K562 (cell line): Measurements from ENCODE around the gene SCYGR1. TPM values are rescaled to one million over a fixed set of nuclear protein-coding genes. Genes with fewer than 3 reads are reported as not detected.
A peak's percentile ranks its signal among the peaks of the same experiment; 100 is the strongest.

Source experiments
- ATAC-seq: fragments of 200-7000 bp; cut with Tn5 transposase; 3 replicates; pipeline ENCODE4 v1.9.1; 2020; ENCODE audit warnings: moderate library complexity
- BruUV-seq: library from RNA; stranded (reverse); fragments of 400-500 nt; replicated peaks from 2 replicates; lab custom pipeline; 2021; lab: Mats Ljungman, UMichigan
- CTCF ChIA-PET: fragments of 300-600 bp; formaldehyde crosslinking; extraction: SDS; loops from one replicate; lab custom pipeline; 2021; ENCODE audit warnings: low intra/inter-chr PET ratio; lab: Yijun Ruan, JAX
- POLR2A ChIA-PET: fragments of 300-600, 350-650 bp; sonication (Branson Sonifier 250); formaldehyde crosslinking; extraction: SDS; loops from one replicate; lab custom pipeline; 2021; ENCODE audit warnings: antibody characterized with exemption, inconsistent platforms; lab: Yijun Ruan, JAX
- DNase-seq, 4 experiments: peaks; one replicate each; pipeline versions ENCODE4 v3.0.0 to v3.0.0-alpha.2; 2011 to 2018; ENCODE audit warnings: low spot score in 3 of 4, mixed read lengths in 3 of 4; ENCODE audit errors: extremely low read depth in 1 of 4
- FAIRE-seq: peaks from 2 replicates; lab custom pipeline; 2011; peaks lifted over from hg19 to GRCh38; lab: Jason Lieb, UNC
- H2AFZ ChIP-seq: 2 replicates; pipeline ENCODE4 v1.6.0; 2011; ENCODE audit warnings: low read depth, low read length, control low read depth, inconsistent platforms
- H3K27ac ChIP-seq: fragments of 200-600 bp; 3 replicates; pipeline ENCODE4 v1.8.0; 2011; ENCODE audit warnings: low read depth, mild to moderate bottlenecking, control low read depth, inconsistent platforms, low read length, moderate library complexity, mixed read lengths; ENCODE audit errors: extremely low read depth
- H3K27me3 ChIP-seq, 2 experiments: fragments of 300-600 bp in 1 of 2; 2 replicates in 1 of 2; 3 replicates in 1 of 2; pipeline versions ENCODE4 v1.6.0 to v1.8.0; 2011; ENCODE audit warnings: inconsistent platforms in 2 of 2, low read length in 2 of 2, mild to moderate bottlenecking in 1 of 2, mixed read lengths in 1 of 2, moderate library complexity in 1 of 2; ENCODE audit not compliant: control insufficient read depth in 2 of 2, insufficient read depth in 2 of 2
- H3K36me3 ChIP-seq: fragments of 300-600 bp; 3 replicates; pipeline ENCODE4 v1.8.0; 2011; ENCODE audit warnings: mild to moderate bottlenecking, low read length, inconsistent platforms; ENCODE audit not compliant: control insufficient read depth, insufficient read depth
- H3K4me1 ChIP-seq, 2 experiments: fragments of 200-600 bp in 1 of 2; replicated peaks in 1 of 2; 2 replicates in 1 of 2; 3 replicates in 1 of 2; pipeline versions ENCODE4 v1.5.1 to v1.8.0; 2011; ENCODE audit warnings: inconsistent platforms in 2 of 2, low read length in 2 of 2, mild to moderate bottlenecking in 1 of 2, mixed read lengths in 1 of 2, moderate library complexity in 1 of 2; ENCODE audit not compliant: control insufficient read depth in 2 of 2, insufficient read depth in 2 of 2
- H3K4me2 ChIP-seq: 2 replicates; pipeline ENCODE4 v1.6.1; 2011; ENCODE audit warnings: low read length, control low read depth, inconsistent platforms, mixed read lengths; ENCODE audit not compliant: insufficient read depth
- H3K4me3 ChIP-seq: fragments of 200-600 bp; sonication (generic), shearing (Covaris generic); 2 replicates; pipeline ENCODE4 v1.5.1; 2016; ENCODE audit warnings: control low read depth, inconsistent platforms
- H3K79me2 ChIP-seq: fragments of 200-600 bp; 3 replicates; pipeline ENCODE4 v1.8.0; 2011; ENCODE audit warnings: low read length, inconsistent platforms; ENCODE audit not compliant: control insufficient read depth, insufficient read depth
- H3K9ac ChIP-seq, 2 experiments: 2 replicates each; pipeline versions ENCODE4 v1.6.0 to v1.6.1; 2011; ENCODE audit warnings: low read depth in 2 of 2, low read length in 2 of 2, control low read depth in 1 of 2, inconsistent platforms in 1 of 2, mild to moderate bottlenecking in 1 of 2, mixed read lengths in 1 of 2; ENCODE audit not compliant: insufficient read depth in 1 of 2
- H3K9me1 ChIP-seq: one replicate; pipeline ENCODE4 v1.6.0; 2011; ENCODE audit warnings: inconsistent platforms, mild to moderate bottlenecking, low read length, moderate library complexity; ENCODE audit not compliant: control insufficient read depth, insufficient read depth
- H3K9me3 ChIP-seq: replicated peaks from 2 replicates; pipeline ENCODE4 v1.5.1; 2011; ENCODE audit warnings: low read depth, low read length, inconsistent platforms; ENCODE audit not compliant: control insufficient read depth, insufficient read depth
- H4K20me1 ChIP-seq: replicated peaks from 2 replicates; pipeline ENCODE4 v1.6.1; 2011; ENCODE audit warnings: low read length, inconsistent platforms, mixed read lengths; ENCODE audit not compliant: control insufficient read depth, insufficient read depth
- BRCA1 ChIP-seq, 2 experiments: fragments of 450-650 bp in 1 of 2; sonication (generic) in 1 of 2; formaldehyde crosslinking in 1 of 2; IDR thresholded peaks; 2 replicates each; pipeline versions ENCODE4 v1.5.0 to v1.6.1; 2017 to 2020; ENCODE audit warnings: mild to moderate bottlenecking in 1 of 2, missing genetic modification reagents in 1 of 2
- CEBPZ ChIP-seq: fragments of 150-350 bp; IDR thresholded peaks from 2 replicates; pipeline ENCODE4 v1.6.1; 2014; ENCODE audit warnings: low read depth, mild to moderate bottlenecking, low read length, borderline replicate concordance
- HOXB6 ChIP-seq: fragments of 250-450 bp; sonication (Bioruptor Pico); IDR thresholded peaks from 2 replicates; pipeline ENCODE4 v1.5.1; 2022; ENCODE audit warnings: mild to moderate bottlenecking, borderline replicate concordance
- MXI1 ChIP-seq: IDR thresholded peaks from 2 replicates; pipeline ENCODE4 v1.6.1; 2011; ENCODE audit warnings: low read depth, mild to moderate bottlenecking, improper control_type of control experiment, low read length
- ZBTB12 ChIP-seq: fragments of 250-450 bp; sonication (Bioruptor Pico); IDR thresholded peaks from 2 replicates; pipeline ENCODE4 v1.4.0; 2020
- WGBS: fragments of 100-300 bp; shearing (Covaris generic); methylation state at CpG from one replicate; pipeline ENCODE4 v1.1.6; 2016; ENCODE audit warnings: low coverage, mixed read lengths; ENCODE audit not compliant: insufficient coverage; ENCODE audit errors: missing lambda C conversion rate; 5-methylcytosine and 5-hydroxymethylcytosine counted together
- in situ Hi-C: fragments of 300-500 bp; cut with MboI; formaldehyde crosslinking; loops from 4 replicates; pipeline ENCODE4 v1.15.0; 2018; ENCODE audit warnings: inconsistent platforms, mixed read lengths
- intact Hi-C: fragments of 100-400 bp; cut with micrococcal nuclease; formaldehyde crosslinking; loops from 2 replicates; pipeline ENCODE4 v1.14.2; 2022
- polyA plus RNA-seq, 8 experiments: library from polyadenylated mRNA; depleted of rRNA in 4 of 8; stranded (reverse) in 5 of 8; unstranded in 3 of 8; fragments of >200 nt; fragmentation: Nextera tagmentation in 2 of 8; fragmentation: Illumina TruSeq in 1 of 8; extraction: Ambion mirVana in 2 of 8; extraction: Trizol in 1 of 8; gene quantifications; 2 replicates each; pipeline versions ENCODE4 v1.2.1 to v1.2.3, GENCODE V29; 2011 to 2014; ENCODE audit warnings: inconsistent platforms in 1 of 8, missing spikeins in 1 of 8
- total RNA-seq, 7 experiments: library from RNA; depleted of rRNA in 6 of 7; stranded (reverse); fragments of >200 nt in 6 of 7; fragmentation: Illumina TruSeq in 2 of 7; extraction: Trizol in 2 of 7; gene quantifications; 2 replicates each; pipeline versions ENCODE4 v1.2.1 to v1.2.3, GENCODE V29; 2011 to 2021; ENCODE audit warnings: low replicate concordance in 1 of 7

Gene SCYGR1
- total and polyA plus RNA-seq, 9 of the 15 experiments (the other 6 are each of a cell fraction or from before 2014, with no cell fraction given): not detected

DNA sequence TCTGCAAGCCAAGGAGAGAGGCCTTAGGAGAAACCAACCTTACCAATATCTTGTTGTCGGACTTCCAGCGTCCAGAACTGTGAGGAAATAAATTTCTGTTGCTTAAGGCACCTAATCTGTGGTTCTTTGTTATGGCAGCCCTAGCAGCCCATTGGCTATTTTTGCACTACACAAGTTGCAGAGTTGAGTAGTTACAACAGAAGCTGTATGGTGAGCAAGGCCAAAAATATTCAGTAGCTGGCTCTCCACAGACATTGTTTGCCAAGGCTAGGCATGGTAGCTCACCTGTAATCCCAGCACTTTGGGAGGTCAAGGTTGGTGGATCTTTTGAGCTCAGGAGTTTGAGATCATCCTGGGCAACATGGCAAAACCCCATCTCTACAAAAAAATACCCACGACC, 27.1 kb upstream of the SCYGR1 start:
- Histone ChIP-seq H3K4me3 (no peak overlapping the region), H3K4me2 (no peak overlapping the region), H3K79me2 (no peaks in the 10 kb centered on the region), H3K27ac (no peak overlapping the region), H3K4me1 (no peaks in the 10 kb centered on the region; a peak in 1 of 5 replicates), H2AFZ (peak overlapping the region; percentile 55; the same call in 1 of the 2 replicates), H4K20me1 (no peaks in the 10 kb centered on the region), H3K9ac (no peak overlapping the region), H3K9me3 (no peaks in the 10 kb centered on the region), H3K36me3 (no peaks in the 10 kb centered on the region), H3K9me1 (no peaks in the 10 kb centered on the region), H3K27me3 (no peaks in the 10 kb centered on the region)
- POLR2A ChIA-PET: no interaction called here
- DNase-seq (no peak), ATAC-seq (no peak; the same call in 2 of the 3 replicates), FAIRE-seq (no peak)
- in situ Hi-C loops: loop anchor here (5.0 kb wide), 1 partner anchor 52 kb away; no protein-coding TSS in a partner anchor
- CTCF ChIA-PET: no interaction called here
- TF ChIP-seq ZBTB12: no peak
- no peak for TF ChIP-seq MXI1
- no peak for TF ChIP-seq BRCA1 (IDR thresholded peaks at IDR 0.05)
- TF ChIP-seq BRCA1 (CRISPR knock-in tag; IDR thresholded peaks at IDR 0.05): no peak
- TF ChIP-seq CEBPZ: no peak
- no peak for TF ChIP-seq HOXB6 (CRISPR knock-in tag)
- whole genome bisulfite sequencing: 20% methylated on average over 1 of the region's 3 CpGs
- intact Hi-C loops: no loop called here
- BruUV-seq: no TSS peak
